GM12878 (cell line): Measurements from ENCODE around the gene CD83. TPM values are rescaled to one million over a fixed set of nuclear protein-coding genes. Genes with fewer than 3 reads are reported as not detected.

Source experiments
- ATAC-seq: fragments of 200-7000 bp; cut with Tn5 transposase; 3 replicates; pipeline ENCODE4 v1.9.1; 2020; ENCODE audit warnings: mild to moderate bottlenecking, moderate library complexity
- BruUV-seq: library from RNA; stranded (reverse); fragments of 400-500 nt; replicated peaks from 2 replicates; lab custom pipeline; 2021; lab: Mats Ljungman, UMichigan
- CTCF ChIA-PET: fragments of 300-600 bp; sonication (Branson Sonifier 250); formaldehyde crosslinking; extraction: SDS; loops from one replicate; lab custom pipeline; 2021; ENCODE audit warnings: inconsistent platforms; lab: Yijun Ruan, JAX
- POLR2A ChIA-PET: fragments of 350-600 bp; formaldehyde crosslinking; extraction: SDS; loops from one replicate; lab custom pipeline; 2021; ENCODE audit warnings: inconsistent platforms; lab: Charles Lee
- RAD21 ChIA-PET: fragments of 300-600 bp; sonication (Branson Sonifier 250); formaldehyde crosslinking; loops from one replicate; lab custom pipeline; 2023; ENCODE audit warnings: antibody characterized with exemption; ENCODE audit not compliant: unreplicated experiment; lab: Charles Lee
- SMC1A ChIA-PET: fragments of 300-600 bp; sonication (Branson Sonifier 250); formaldehyde crosslinking; loops from one replicate; lab custom pipeline; 2023; ENCODE audit not compliant: unreplicated experiment, uncharacterized antibody; lab: Charles Lee
- DNase-seq: peaks from one replicate; pipeline ENCODE4 v3.0.0-alpha.2; 2011; ENCODE audit warnings: low read depth, low spot score
- FAIRE-seq: peaks from 3 replicates; lab custom pipeline; 2011; peaks lifted over from hg19 to GRCh38; lab: Jason Lieb, UNC
- H2AFZ ChIP-seq: 2 replicates; pipeline ENCODE4 v1.6.0; 2011; ENCODE audit warnings: low read depth, low read length, control low read depth; ENCODE audit not compliant: control insufficient read depth
- H3K27ac ChIP-seq: 2 replicates; pipeline ENCODE4 v1.5.1; 2011; ENCODE audit warnings: control low read depth; ENCODE audit not compliant: control insufficient read depth, insufficient read depth
- H3K27me3 ChIP-seq, 2 experiments: replicated peaks in 1 of 2; 2 replicates each; pipeline versions ENCODE4 v1.6.0 to v1.6.1; 2011; ENCODE audit warnings: low read length in 1 of 2; ENCODE audit not compliant: control insufficient read depth in 2 of 2, insufficient read depth in 2 of 2
- H3K36me3 ChIP-seq, 2 experiments: 2 replicates each; pipeline ENCODE4 v1.5.1; 2011; ENCODE audit warnings: low read length in 1 of 2; ENCODE audit not compliant: control insufficient read depth in 2 of 2, insufficient read depth in 2 of 2
- H3K4me1 ChIP-seq: 2 replicates; pipeline ENCODE4 v1.6.1; 2011; ENCODE audit warnings: mild to moderate bottlenecking, low read length, moderate library complexity, mixed read lengths; ENCODE audit not compliant: control insufficient read depth, insufficient read depth
- H3K4me2 ChIP-seq: 2 replicates; pipeline ENCODE4 v1.6.0; 2011; ENCODE audit warnings: control low read depth; ENCODE audit not compliant: control insufficient read depth, insufficient read depth
- H3K4me3 ChIP-seq: fragments of 200-600 bp; sonication (generic); 2 replicates; pipeline ENCODE4 v1.5.1; 2016
- H3K79me2 ChIP-seq: 2 replicates; pipeline ENCODE4 v1.6.0; 2011; ENCODE audit warnings: low read length; ENCODE audit not compliant: control insufficient read depth, insufficient read depth
- H3K9ac ChIP-seq: 2 replicates; pipeline ENCODE4 v1.8.0; 2011; ENCODE audit warnings: low read length, control low read depth, mixed read lengths; ENCODE audit not compliant: control insufficient read depth, insufficient read depth
- H3K9me3 ChIP-seq: replicated peaks from 3 replicates; pipeline ENCODE4 v1.5.1; 2011; ENCODE audit warnings: mild to moderate bottlenecking, low read length; ENCODE audit not compliant: control insufficient read depth, insufficient read depth
- H4K20me1 ChIP-seq: 2 replicates; pipeline ENCODE4 v1.6.0; 2011; ENCODE audit not compliant: control insufficient read depth, insufficient read depth
- ATF7 ChIP-seq: fragments of 450-650 bp; IDR thresholded peaks from 2 replicates; pipeline ENCODE4 v1.6.1; 2016; ENCODE audit warnings: low read depth, mild to moderate bottlenecking
- EGR1 ChIP-seq, 2 experiments: IDR thresholded peaks; 1 replicate in 1 of 2; 2 replicates in 1 of 2; pipeline ENCODE4 v1.6.1; 2011 to 2012; ENCODE audit warnings: low read depth in 2 of 2, low read length in 2 of 2, borderline replicate concordance in 1 of 2, mild to moderate bottlenecking in 1 of 2, moderate library complexity in 1 of 2
- NR2F1 ChIP-seq: fragments of 450-650 bp; conservative IDR thresholded peaks from 2 replicates; pipeline ENCODE4 v1.6.1; 2017; ENCODE audit warnings: mild to moderate bottlenecking
- NRF1 ChIP-seq: conservative IDR thresholded peaks from 2 replicates; pipeline ENCODE4 v1.6.1; 2011; ENCODE audit warnings: mild to moderate bottlenecking, low read depth, low read length, improper control_type of control experiment
- SMAD5 ChIP-seq: IDR thresholded peaks from 2 replicates; pipeline ENCODE4 v1.6.1; 2016; ENCODE audit warnings: antibody characterized with exemption, low read depth
- STAT1 ChIP-seq: fragments of 450-650 bp; conservative IDR thresholded peaks from 2 replicates; pipeline ENCODE4 v1.6.1; 2014; ENCODE audit warnings: antibody characterized with exemption, mild to moderate bottlenecking
- ZNF384 ChIP-seq: IDR thresholded peaks from 2 replicates; pipeline ENCODE4 v1.6.1; 2012; ENCODE audit warnings: low read depth, mild to moderate bottlenecking, low read length, improper control_type of control experiment, borderline replicate concordance
- ZNF687 ChIP-seq: fragments of 450-650 bp; IDR thresholded peaks from 2 replicates; pipeline ENCODE4 v1.6.1; 2017; ENCODE audit warnings: mild to moderate bottlenecking, moderate library complexity
- WGBS: methylation state at CpG from one replicate; pipeline ENCODE4 v1.1.6; 2016; ENCODE audit warnings: low lambda C conversion rate; ENCODE audit not compliant: insufficient replicate concordance, insufficient coverage; ENCODE audit errors: missing lambda C conversion rate; 5-methylcytosine and 5-hydroxymethylcytosine counted together
- in situ Hi-C: fragments of 300-500 bp; cut with MboI; formaldehyde crosslinking; loops from 9 replicates; pipeline ENCODE4 v1.14.3; 2018; ENCODE audit warnings: mixed read lengths
- intact Hi-C: fragments of 100-400 bp; cut with micrococcal nuclease; formaldehyde crosslinking; loops from one replicate; pipeline ENCODE4 v1.14.2; 2022; ENCODE audit not compliant: unreplicated experiment
- polyA plus RNA-seq, 11 experiments: library from polyadenylated mRNA; depleted of rRNA in 4 of 11; unstranded in 6 of 11; stranded (reverse) in 5 of 11; fragments of >200 nt; fragmentation: Nextera tagmentation in 4 of 11; fragmentation: Illumina TruSeq in 1 of 11; extraction: Ambion mirVana in 4 of 11; extraction: Trizol in 1 of 11; gene quantifications; 1 replicate in 1 of 11; 2 replicates in 10 of 11; pipeline versions ENCODE4 v1.2.1 to v1.2.3, GENCODE V29; 2011 to 2016; ENCODE audit warnings: inconsistent platforms in 2 of 11, missing spikeins in 2 of 11, low read depth in 1 of 11
- total RNA-seq, 4 experiments: library from RNA; depleted of rRNA in 3 of 4; stranded (reverse); fragments of >200 nt in 3 of 4; fragmentation: Illumina TruSeq in 1 of 4; extraction: Trizol in 1 of 4; gene quantifications; 2 replicates each; pipeline versions ENCODE4 v1.2.1 to v1.2.3, GENCODE V29; 2013 to 2021
- TF ChIP-seq, protein P1 (sequence below): fragments of 450-650 bp; IDR thresholded peaks from 2 replicates; pipeline ENCODE4 v1.6.1; 2017; ENCODE audit warnings: low read depth, mild to moderate bottlenecking, moderate library complexity
- TF ChIP-seq, protein P2 (sequence below): IDR thresholded peaks from 2 replicates; pipeline ENCODE4 v1.6.1; 2012; ENCODE audit warnings: low read depth, low read length, improper control_type of control experiment

Gene CD83
- total and polyA plus RNA-seq, 10 of the 15 experiments (the other 5 are each of a cell fraction or from before 2014, with no cell fraction given) = 76.1 to 174 (median 129) TPM

DNA sequence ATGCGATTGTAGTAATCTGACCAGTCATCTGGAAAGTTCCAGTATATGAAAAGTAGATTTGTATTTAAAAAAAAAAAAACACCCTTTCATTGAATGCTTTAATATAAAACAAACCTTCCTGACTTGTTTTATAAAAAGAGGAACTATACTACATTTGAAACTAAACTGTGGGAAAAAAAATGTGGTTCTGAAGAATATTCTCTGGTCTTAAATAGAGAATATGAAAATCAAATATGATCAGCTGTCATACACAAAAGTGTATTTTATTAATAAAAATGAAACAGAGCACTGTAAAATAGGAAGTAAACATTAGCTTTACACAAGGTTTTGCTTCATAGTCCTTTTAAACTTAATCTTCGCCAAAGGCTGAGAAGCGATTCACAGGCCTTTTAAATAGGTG is 25.3 kb upstream of the CD83 start:
- ATAC-seq = no peak
- Histone ChIP-seq H4K20me1 (no peaks in the 10 kb centered on the region), H3K4me3 (no peak overlapping the region), H3K4me2 (peak overlapping the region; percentile 80), H3K4me1 (peaks cover 78% of the 10 kb centered on the region), H3K27ac (peak overlapping the region; percentile 80), H3K79me2 (no peaks in the 10 kb centered on the region), H3K36me3 (no peaks in the 10 kb centered on the region), H2AFZ (no peak overlapping the region), H3K27me3 (no peaks in the 10 kb centered on the region), H3K9me3 (no peaks in the 10 kb centered on the region; the same call in 1 of the 3 replicates), H3K9ac (no peak overlapping the region)
- TF ChIP-seq, protein P1, sequence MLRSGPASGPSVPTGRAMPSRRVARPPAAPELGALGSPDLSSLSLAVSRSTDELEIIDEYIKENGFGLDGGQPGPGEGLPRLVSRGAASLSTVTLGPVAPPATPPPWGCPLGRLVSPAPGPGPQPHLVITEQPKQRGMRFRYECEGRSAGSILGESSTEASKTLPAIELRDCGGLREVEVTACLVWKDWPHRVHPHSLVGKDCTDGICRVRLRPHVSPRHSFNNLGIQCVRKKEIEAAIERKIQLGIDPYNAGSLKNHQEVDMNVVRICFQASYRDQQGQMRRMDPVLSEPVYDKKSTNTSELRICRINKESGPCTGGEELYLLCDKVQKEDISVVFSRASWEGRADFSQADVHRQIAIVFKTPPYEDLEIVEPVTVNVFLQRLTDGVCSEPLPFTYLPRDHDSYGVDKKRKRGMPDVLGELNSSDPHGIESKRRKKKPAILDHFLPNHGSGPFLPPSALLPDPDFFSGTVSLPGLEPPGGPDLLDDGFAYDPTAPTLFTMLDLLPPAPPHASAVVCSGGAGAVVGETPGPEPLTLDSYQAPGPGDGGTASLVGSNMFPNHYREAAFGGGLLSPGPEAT = 0 out of 2 replicates have a peak, but pooled peaks have one; percentile 12
- no peak for TF ChIP-seq STAT1
- no peak for TF ChIP-seq SMAD5
- TF ChIP-seq ATF7 = peak; percentile 16; the same call in 1 of the 2 replicates
- TF ChIP-seq, protein P2, sequence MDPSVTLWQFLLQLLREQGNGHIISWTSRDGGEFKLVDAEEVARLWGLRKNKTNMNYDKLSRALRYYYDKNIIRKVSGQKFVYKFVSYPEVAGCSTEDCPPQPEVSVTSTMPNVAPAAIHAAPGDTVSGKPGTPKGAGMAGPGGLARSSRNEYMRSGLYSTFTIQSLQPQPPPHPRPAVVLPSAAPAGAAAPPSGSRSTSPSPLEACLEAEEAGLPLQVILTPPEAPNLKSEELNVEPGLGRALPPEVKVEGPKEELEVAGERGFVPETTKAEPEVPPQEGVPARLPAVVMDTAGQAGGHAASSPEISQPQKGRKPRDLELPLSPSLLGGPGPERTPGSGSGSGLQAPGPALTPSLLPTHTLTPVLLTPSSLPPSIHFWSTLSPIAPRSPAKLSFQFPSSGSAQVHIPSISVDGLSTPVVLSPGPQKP = no peak
- TF ChIP-seq ZNF384 = peak; percentile 35; the same call in 1 of the 2 replicates
- TF ChIP-seq EGR1 (IDR thresholded peaks at IDR 0.05; ENCODE audit: borderline replicate concordance in 1 of 2, low read depth in 2 of 2, low read length in 2 of 2) = no peak
- TF ChIP-seq ZNF687 = peak; percentile 46; the same call in 1 of the 2 replicates
- no peak for TF ChIP-seq NRF1
- TF ChIP-seq NR2F1 = no peak
- ChIA-PET CTCF (interaction anchor here (1.0 to 5.4 kb wide), 6 partner anchors 18 to 37 kb away, joined by 3 to 54 read pairs (median 12); partner anchors contain the start of gene CD83), POLR2A (interaction anchor here (0.7 to 7.0 kb wide), 6 partner anchors 10 to 659 kb away, joined by 3 to 126 read pairs (median 11); partner anchors contain the start of gene CD83), RAD21 (interaction anchor here (0.8 to 10.3 kb wide), 9 partner anchors 10 to 47 kb away, joined by 3 to 164 read pairs (median 5); partner anchors contain the start of gene CD83), SMC1A (interaction anchor here (0.6 to 16.9 kb wide), 6 partner anchors 9 to 30 kb away, joined by 3 to 319 read pairs (median 96); partner anchors contain the start of gene CD83)
- intact Hi-C loops = loop anchor here (5.0 kb wide), 1 partner anchor 35 kb away; no protein-coding TSS in a partner anchor
- no peak for DNase-seq
- in situ Hi-C loops = no loop called here
- no peak for FAIRE-seq
- BruUV-seq = no TSS peak
- WGBS = 34% methylated on average over 3 of the region's 3 CpGs
